A204.1 (cell line): ENCODE data around the gene SRBD1.

Experiments
- FAIRE-seq: peaks from 2 replicates; lab custom pipeline; 2012; peaks lifted over from hg19 to GRCh38; lab: Jason Lieb, UNC

SRBD1 gene

DNA sequence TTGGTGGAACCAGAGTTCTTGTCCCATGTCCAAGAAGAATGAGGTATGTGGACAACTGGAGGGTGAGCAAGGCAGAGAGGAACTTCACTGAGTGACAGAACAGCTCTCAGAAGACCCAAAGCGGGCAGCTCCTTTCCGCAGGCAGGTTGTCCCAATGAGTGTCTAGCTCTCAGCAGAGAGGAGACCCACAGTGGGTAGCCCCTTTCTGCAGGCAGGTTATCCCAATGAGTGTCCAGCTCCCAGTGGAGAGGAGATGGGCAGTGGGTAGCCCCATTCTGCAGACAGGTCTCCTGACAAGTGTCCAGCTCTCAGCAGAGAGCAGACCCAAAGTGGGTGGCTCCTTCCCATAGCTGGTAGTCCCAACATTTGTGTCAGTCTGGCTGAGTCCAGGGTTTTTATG lies 69.6 kb downstream of the SRBD1 start:
- no peak for FAIRE-seq

DNA sequence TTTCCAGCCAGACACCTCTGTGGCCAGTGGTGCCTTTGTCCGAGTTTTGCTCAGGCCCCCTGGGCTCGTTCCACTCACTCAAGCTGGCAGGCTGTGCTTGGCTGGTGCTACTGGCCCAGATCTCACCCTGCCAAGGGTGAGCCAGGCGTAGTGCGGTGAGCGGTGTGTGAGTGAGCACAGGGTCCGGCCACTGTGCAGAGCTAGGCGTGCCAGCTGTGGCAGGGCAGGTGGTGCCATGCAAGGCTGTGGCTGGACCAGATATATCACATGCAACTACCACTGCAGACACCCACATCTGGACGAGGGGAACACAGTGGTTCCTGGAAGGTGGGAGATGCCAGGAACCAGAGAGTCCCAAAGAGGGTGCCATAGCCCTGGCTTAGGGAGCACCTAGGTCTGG lies 70.1 kb downstream of the SRBD1 start:
- FAIRE-seq: no peak

DNA sequence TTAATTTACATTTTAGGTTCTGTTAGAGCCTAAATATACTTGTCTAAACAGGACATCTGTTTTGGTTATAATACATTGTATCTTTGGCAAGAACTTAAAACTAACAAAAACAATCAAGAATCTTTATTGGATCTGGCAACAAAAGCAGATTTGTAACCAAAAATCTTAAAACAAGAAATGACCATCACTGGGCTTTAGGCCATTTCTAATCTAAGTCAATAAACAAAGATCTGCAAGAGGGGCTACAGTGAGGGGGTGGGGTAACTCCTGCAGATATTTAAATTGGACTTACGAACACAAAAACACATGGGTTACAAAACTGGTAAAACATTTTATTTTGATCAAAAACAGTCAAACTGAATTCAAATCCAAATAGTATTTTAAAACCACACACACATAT lies 77.3 kb downstream of the SRBD1 start:
- FAIRE-seq: no peak

DNA sequence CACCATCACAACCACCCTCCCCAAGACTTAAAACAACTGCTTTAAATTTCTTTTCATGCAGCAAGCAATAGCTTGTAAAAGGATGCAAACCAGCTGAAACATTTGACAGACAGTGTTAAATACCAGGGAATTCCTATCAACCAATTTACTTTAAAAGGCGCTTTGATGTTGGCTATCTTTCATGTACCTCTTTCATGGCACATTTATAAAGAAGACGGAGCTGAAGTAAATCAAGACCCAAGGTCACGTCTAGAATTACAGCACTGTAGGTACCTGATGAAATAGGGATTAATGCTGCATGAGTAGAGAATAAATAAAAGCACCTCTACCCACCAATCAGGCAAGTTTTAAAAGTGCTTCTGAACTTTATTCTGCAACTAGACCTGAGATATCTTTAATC lies 78.9 kb downstream of the SRBD1 start:
- no peak for FAIRE-seq

DNA sequence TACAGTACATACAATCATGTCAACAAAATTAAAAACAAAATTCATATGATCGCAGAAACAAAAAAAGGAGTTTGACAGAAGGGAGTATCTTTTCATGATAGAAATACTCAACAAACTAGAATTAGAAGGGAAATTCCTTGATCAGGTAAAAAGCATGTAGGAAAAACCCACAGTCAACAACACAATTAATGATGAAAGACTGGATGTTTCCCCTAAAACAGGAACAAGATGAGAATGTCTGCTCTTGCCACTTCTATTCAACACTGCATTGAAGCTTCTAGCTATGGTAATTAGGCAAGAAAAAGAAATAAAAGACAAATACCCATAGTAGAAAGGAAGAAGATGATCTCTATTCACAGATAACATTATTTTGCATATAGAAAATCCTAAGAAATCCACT lies 87.1 kb downstream of the SRBD1 start:
- no peak for FAIRE-seq

DNA sequence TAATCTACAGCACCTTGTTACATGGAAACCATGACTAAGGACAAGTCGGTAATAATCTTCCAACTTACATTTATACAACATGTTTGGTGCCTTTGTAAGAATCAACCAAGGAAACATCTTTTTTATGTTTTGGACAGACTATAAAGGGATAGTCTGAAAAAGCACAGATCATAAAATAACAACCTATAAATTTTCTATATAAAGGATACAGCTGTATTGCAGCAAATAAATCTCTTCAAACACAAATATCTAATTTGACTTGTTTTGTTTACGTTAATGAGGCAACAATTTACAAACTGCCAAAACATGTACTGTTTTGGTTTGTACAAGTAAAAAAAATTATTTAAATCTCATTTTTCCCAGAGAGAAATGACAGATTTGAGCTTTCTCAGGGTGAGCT lies 92.5 kb downstream of the SRBD1 start:
- FAIRE-seq: no peak

DNA sequence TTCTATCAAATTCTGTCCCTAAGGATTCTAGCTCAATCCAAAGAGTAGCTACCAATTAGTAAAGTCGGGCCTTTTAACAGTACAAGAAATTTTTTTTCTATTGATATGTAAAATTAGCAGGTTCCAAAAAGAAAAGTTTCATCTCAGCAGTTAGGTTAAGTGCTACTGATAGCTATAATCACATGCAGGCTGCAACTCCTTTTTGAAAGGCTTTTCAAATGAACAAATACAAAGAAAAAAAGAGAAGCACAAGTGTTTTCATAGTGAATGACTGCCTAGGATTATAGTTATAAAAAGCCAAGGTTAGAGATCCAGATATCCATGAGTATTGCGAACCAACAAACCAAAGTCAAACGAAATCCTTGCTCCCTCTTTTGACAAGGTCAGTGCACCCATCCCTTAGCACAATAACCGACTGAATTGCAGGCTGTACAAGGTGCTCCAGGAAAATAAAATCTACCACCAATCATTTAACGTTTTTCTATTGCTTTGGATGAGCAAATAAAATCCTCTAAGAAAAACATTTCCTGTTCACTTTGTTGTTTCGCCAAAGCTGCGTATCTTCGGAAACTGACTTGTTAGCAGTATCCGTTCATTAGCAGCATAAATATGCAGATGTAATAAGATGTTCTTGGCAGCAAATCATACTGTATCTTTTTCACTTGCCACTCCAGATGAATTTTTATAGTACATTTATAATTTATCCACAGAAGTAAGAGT lies 100.2 kb downstream of the SRBD1 start:
- no peak for FAIRE-seq

DNA sequence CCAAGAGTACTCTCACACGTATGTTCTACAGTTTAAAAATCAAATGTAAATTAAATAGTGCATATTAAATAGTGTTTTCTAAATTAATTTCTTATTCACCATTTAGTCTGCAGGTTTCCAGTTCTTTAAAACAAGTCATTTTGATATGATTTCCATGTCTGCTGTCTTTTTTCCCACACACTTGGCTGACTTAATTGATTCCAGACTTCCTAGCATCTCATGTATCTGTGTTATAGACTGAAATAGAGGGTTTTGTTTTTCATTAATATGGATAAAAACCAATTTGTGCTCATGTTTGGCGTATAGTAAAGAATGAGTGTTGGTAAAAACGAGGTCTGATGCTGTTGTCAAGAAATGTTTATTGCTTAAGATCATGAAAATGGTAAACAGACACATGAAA lies 104.3 kb downstream of the SRBD1 start:
- FAIRE-seq: no peak

DNA sequence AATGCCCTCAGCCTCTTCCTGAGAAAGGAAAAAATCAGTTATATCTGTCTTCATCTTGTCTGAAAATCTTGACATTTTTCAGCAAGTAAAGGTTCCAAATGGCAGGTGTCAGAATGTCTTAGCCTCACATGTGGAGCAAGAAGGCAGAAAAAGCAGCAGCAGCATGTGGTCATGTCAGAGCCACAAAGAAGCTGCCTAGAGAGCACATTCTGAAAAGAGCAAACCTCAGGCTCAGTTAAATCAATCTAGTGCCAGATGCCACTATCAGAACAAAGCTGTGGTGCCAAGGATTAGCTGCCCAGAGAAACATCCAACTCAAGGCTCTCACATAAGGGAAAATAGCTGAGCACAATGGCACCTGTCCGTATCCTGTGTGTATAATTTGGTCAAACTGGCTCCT lies 105.9 kb downstream of the SRBD1 start:
- FAIRE-seq: no peak

DNA sequence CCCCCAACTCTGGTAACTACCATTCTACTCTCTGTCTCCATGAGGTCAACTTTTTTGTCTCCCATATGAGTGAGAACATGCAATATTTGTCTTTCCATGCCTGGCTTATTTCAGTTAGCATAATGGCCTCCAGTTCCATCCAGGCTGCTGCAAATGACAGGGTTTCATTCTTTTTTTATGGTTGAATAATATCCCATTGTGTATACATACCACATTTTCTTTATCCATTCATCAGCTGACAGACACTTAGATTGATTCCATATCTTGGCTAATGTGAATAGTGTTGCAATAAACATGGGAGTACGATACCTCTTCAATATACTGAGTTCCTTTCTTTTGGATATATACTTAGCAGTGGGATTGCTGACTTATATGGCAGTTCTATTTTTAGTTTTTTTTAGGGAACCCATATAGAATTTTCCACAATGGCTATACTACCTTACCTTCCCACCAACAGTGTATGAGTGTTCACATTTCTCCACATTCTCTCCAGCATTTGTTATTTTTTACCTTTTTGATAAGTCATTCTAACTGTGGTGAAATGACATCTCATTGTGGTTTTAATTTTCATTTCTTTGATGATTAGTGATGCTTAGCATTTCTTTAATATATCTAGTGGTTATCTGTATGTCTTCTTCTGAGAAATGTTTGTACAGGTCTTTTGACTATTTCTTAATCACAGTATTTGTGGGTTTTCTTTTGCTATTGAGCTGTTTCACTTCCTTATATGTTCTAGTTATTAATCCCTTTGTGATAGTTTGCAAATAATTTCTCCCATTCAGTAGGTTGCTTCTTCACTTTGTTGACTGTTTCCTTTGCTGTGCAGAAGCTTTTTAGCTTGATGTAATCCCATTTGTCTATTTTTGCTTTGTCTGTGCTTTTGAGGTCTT lies 112.2 kb downstream of the SRBD1 start:
- FAIRE-seq: no peak

DNA sequence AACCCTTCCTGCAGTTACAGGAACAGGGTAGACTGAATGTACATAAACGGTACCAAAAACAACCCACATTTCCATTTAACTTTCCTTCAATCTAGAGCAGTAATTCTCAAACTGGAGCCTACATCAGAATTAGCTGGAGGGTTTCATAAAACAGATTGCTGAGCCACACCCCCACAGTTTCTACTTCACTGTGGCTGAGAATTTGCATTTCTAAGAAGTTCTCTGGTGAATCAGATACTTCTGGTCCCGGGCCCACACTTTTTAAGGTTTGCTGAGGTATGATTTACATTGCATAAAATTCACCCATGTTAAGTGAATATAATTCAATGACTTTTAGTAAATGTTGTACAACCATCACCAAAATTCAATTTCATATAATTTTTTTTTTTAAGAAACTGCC lies 113.7 kb downstream of the SRBD1 start:
- no peak for FAIRE-seq

DNA sequence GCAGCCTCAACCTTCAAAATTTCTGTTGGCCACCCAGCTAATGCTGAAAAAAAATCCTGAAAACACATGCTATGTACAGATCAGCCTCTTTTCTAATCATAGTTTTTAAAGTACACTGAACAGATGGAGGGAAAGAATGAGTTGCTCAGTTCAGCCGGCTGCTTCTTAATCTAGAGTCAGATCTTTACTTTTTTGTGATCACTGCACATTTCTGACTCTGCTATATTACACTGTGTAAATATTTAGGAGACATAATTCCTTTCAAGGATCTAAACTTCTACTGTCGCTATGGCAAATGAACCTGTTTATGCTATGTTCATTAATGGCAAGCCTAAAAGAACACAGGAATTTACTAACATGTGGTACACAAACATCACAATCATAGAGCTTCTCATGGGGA lies 114.2 kb downstream of the SRBD1 start:
- FAIRE-seq: no peak

DNA sequence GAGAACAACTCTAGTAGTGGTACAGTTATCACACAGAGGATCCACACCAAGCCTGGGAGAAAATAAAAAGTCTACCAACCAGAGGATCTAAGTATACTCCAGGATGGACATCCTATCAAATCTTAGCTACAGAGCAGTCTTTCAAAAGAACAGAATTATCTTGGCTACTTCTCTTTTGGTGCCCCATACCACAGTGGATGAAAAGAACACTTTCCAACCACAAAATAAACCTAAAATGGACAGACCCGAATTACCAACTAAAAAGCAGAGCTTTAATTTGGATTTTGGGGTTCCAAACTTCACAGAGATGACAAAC lies 116.1 kb downstream of the SRBD1 start:
- FAIRE-seq: no peak

DNA sequence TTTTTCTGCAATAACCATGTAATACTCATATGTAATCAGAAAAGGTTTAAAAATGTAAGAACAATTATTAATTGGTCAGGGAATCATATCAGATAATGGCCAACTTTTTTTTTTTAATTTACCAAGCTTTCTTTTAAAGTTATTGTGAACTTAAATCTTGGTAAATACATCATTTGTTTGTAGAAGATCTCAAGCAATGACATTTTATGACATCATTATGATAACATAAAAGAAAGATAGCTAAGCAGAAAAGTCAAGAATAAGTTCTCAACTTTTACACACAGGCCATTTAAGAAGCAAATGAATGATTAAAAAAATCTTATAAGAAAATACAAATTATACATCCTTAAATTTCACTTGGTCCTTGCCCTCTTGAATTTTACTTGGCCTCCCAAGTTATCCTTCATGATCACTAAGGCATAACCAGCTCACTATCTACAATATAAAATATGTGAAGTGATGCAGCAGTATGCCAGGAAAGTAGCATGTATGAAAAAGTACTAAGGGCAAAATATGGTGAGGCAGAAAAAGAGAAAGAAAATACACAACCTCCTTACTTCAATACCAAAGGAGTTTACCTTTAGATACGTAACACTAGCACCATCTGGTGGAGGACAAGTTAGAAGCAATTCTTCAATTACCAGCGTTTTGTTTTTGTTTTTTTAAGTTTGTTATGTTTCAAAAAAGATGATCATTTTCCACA lies 116.6 kb downstream of the SRBD1 start:
- FAIRE-seq: peak; percentile 96

DNA sequence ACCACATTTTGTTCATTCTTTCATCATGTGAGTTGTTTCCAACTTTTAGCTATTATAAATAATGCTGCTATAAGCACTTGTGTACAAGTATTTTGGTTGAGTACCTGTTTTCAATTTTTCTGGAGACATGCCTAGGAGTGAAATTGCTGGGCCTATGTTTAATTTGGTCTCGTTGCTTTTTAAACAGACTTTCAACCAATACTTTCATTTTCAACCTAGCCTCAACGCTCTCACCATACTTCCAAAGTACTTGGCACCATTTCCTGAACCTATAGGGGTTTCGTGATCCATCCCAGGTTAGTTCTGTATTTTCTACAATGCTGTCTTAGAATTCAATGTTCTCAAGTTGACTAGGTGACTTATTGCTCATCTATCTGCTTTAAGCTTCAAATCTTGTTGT lies 126.1 kb downstream of the SRBD1 start:
- FAIRE-seq: no peak

DNA sequence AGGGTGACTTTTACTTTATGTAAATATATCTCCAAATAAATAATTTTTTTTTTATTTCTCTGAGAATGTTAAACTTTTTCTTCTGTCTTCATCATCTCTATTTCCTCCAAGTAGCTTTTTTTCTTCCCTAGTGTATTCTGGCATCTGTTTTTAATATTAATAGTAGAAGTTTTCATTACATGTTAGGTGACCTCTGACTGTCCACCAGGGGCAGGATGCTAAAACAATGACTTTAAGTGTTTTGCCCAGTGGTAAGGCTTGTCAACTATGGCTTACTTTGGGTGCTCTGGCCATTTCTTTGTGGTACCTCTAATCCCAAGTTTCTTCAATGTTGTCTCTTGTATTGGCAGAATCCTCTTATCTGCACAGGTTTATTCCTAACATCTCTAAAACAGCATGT lies 127.1 kb downstream of the SRBD1 start:
- no peak for FAIRE-seq

DNA sequence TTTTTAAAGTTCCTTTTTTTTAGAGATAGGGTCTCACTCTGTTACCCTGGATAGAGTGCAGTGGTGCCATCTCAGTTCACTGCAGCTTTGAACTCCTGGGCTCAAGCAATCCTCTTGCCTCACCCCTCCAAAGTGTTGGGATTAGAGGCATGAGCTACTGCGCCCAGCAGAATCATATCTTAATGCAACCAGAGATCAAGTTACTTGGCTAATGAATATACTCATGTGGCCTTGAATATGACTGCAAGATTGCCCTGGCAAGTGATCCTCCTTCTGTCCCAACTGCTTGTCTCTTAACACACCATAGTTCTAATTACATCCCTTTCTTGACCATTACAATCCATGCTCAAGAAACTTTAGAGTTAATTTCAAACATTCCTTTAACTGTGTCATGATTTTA lies 133.5 kb downstream of the SRBD1 start:
- FAIRE-seq: no peak

DNA sequence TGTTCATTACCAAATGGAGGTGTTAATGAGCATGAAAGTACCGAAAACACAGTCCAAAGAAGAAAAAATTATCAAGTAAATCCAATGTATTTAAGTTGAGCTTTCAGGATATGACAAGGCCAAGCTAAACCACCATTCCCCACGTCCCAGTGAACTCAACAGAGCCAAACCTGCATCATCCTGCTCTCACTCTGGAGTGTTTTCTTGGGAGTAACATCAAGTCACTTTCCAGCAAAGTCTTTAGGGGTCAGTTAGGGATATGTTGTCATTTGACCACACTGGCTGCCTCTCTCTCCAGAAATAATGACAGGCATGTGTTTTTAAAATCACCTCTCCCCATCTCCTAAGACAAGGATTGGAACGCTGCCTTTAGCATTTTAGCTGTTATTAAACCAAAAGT lies 140.5 kb downstream of the SRBD1 start:
- FAIRE-seq: no peak

DNA sequence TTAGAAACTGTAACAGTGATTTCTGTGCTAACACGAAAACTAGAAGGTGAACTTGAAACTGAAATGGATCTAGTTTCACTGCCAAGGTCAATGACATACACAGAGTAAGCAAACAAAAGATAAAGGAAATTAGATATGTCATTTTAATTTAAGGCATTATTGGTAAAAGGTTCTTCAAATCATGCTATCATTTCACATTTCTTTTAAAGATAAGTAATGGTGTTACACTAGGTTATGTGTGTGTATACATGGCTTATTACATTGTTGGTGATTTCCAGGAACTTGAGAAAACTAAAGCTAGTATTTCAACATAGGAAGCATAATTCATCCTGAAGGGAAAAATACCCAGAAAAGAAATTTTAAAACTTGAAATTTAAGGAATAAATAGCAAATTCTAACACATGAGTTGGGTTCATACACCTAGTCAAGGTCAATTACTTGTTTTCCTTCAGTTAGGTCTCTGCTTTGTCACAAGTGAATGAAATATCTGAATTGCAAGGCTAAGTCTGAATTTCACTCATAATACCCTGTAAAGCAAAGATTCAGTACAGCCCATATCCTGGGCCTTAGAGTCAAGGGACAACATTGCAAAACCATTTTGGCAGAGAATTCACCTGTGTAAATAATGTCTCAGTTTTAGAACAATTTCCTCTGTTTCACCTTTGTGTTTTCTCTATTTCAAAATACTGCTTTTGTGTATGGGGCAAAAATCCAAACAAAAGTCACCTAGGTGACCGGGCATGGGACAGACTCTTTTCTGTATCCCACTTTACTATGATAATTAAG lies 141.6 kb downstream of the SRBD1 start:
- FAIRE-seq: no peak

DNA sequence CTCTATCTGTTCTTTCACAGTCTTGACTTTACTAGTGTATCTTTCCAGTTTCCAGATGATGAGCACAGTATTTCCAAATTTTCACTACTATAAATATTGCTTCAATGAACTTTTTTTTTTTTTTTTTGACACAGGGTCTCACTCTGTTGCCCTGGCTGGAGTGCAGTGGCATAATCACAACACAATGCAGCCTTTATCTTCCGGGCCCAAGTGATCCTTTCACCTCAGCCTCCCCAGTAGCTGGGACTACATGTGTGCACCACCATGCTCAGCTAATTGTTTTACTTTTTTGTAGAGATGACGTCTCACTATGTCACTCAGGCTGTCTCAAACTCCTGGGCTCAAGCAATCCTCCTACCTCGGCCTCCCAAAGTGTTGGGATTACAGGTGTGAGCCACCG lies 142.8 kb downstream of the SRBD1 start:
- no peak for FAIRE-seq

DNA sequence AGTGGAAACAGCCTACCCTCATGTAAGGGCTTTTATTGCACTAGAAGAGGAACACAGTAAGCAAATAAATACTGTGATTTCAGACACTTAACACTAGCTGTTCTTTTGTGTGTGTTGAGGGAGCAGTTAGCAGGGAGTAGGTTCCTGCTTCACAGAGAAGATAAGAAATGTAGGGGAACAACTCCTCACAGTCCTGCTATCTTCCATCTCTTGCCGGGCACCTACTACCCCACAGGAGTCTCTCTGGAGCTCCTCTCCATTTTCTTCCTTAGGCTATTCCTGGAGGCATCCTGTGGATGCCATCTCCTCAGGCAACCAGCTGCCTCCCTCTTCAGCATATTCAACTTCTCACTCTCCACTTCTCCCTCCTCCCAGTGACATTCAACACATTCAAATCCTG lies 145.0 kb downstream of the SRBD1 start:
- FAIRE-seq: no peak

DNA sequence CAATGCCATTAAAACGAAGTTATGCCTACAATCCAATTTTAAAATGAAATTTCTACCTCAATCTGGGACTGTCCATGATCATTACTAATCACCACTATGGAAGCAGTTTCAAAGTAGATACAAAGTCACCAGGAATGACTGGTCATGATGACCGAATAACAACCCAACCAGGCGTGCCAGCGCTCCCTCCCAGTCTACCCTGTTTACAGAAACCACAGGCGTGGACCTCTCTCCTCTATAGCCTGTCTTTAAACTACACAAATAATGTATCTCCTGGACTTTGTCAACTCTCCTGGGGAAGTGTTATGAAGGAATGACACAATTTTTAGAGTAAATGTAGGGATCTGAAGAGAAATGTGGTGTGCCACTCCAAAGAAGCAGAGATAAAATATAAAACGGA lies 150.2 kb downstream of the SRBD1 start:
- FAIRE-seq: no peak

DNA sequence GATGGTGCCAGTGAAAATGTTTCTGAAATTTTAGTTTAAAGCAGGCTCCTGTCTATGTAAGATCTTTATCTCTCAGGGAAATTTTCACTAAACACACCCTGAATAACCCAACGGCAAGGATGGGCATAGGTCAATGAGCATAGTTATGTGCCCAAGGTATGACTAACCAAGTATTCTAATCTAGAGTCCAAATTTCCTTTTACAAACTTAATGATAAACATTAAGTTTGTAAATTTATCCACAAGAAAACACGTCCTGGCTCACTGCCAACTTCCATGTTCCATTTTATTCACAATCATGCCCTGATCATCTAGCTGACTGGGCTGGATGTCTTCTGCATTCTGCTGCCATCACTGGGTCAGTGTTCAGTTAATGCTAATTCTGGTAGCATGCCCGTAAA lies 151.2 kb downstream of the SRBD1 start:
- FAIRE-seq: no peak
